WTC11 (cell line): ENCODE results near the gene CNOT6L. TPM values are rescaled to one million over a fixed set of nuclear protein-coding genes. Genes with fewer than 3 reads are reported as not detected.
"Not testable (repeated sequence)": the region's sequence is repeated elsewhere in the genome, so short reads cannot be mapped to it uniquely, and the experiment has no call there.

Experiments used
- ATAC-seq: fragments of 200-7000 bp; cut with Tn5 transposase; 2 replicates; pipeline ENCODE4 v1.10.0; 2021; ENCODE audit warnings: mild to moderate bottlenecking, moderate library complexity
- CTCF ChIA-PET: fragments of 300-600 bp; sonication (Branson Sonifier 250); formaldehyde crosslinking; loops from one replicate; lab custom pipeline; 2021; ENCODE audit warnings: antibody characterized with exemption; lab: Charles Lee
- POLR2A ChIA-PET: fragments of 350-600 bp; sonication (Branson Sonifier 250); formaldehyde crosslinking; loops from one replicate; lab custom pipeline; 2021; ENCODE audit warnings: antibody characterized with exemption; lab: Charles Lee
- DNase-seq: peaks from one replicate; pipeline ENCODE4 v3.0.0; 2021; ENCODE audit warnings: low spot score
- H3K27ac Mint-ChIP-seq: 2 replicates; pipeline ENCODE4 v1.8.0; 2021; ENCODE audit warnings: mixed read lengths
- H3K27me3 Mint-ChIP-seq: 2 replicates; pipeline ENCODE4 v1.8.0; 2021; ENCODE audit warnings: low read depth, mild to moderate bottlenecking, moderate library complexity, mixed read lengths
- H3K36me3 Mint-ChIP-seq: 2 replicates; pipeline ENCODE4 v1.8.0; 2021; ENCODE audit warnings: mixed read lengths
- H3K4me1 Mint-ChIP-seq: 2 replicates; pipeline ENCODE4 v1.8.0; 2022; ENCODE audit warnings: mixed read lengths
- H3K4me3 Mint-ChIP-seq: 2 replicates; pipeline ENCODE4 v1.8.0; 2021; ENCODE audit warnings: mild to moderate bottlenecking, moderate library complexity, mixed read lengths
- H3K9me3 Mint-ChIP-seq: 2 replicates; pipeline ENCODE4 v1.8.0; 2021; ENCODE audit warnings: mixed read lengths
- CBFB ChIP-seq: sonication (generic); formaldehyde crosslinking; IDR thresholded peaks from 2 replicates; pipeline ENCODE4 v1.8.1; 2022; ENCODE audit warnings: mild to moderate bottlenecking, low read depth, missing genetic modification reagents
- CREB1 ChIP-seq: sonication (generic); formaldehyde crosslinking; IDR thresholded peaks from 2 replicates; pipeline ENCODE4 v1.8.0; 2023; ENCODE audit warnings: mild to moderate bottlenecking, missing genetic modification reagents
- EMX1 ChIP-seq: fragments of 250-450 bp; sonication (Bioruptor Pico); IDR thresholded peaks from 2 replicates; pipeline ENCODE4 v1.8.0; 2021; ENCODE audit warnings: mild to moderate bottlenecking
- FOXK1 ChIP-seq: sonication (generic); formaldehyde crosslinking; IDR thresholded peaks from 2 replicates; pipeline ENCODE4 v1.8.0; 2022; ENCODE audit warnings: mild to moderate bottlenecking, moderate library complexity, missing genetic modification reagents
- FOXP4 ChIP-seq: sonication (generic); formaldehyde crosslinking; IDR thresholded peaks from 2 replicates; pipeline ENCODE4 v1.8.0; 2022; ENCODE audit warnings: mild to moderate bottlenecking, missing genetic modification reagents
- GTF2I ChIP-seq: fragments of 250-450 bp; sonication (Bioruptor Pico); conservative IDR thresholded peaks from 2 replicates; pipeline ENCODE4 v1.4.0; 2021; ENCODE audit warnings: mild to moderate bottlenecking
- IRF2 ChIP-seq: sonication (generic); formaldehyde crosslinking; IDR thresholded peaks from 2 replicates; pipeline ENCODE4 v1.8.0; 2022; ENCODE audit warnings: low read depth, missing genetic modification reagents, borderline replicate concordance
- JAZF1 ChIP-seq: fragments of 250-450 bp; sonication (Bioruptor Pico); IDR thresholded peaks from 2 replicates; pipeline ENCODE4 v1.9.0; 2021; ENCODE audit warnings: moderate library complexity, mild to moderate bottlenecking, inconsistent platforms
- MAX ChIP-seq: sonication (generic); formaldehyde crosslinking; IDR thresholded peaks from 2 replicates; pipeline ENCODE4 v1.8.0; 2022; ENCODE audit warnings: mild to moderate bottlenecking, missing genetic modification reagents
- NFATC4 ChIP-seq: fragments of 250-450 bp; sonication (Bioruptor Pico); IDR thresholded peaks from 2 replicates; pipeline ENCODE4 v1.9.0; 2021; ENCODE audit warnings: mild to moderate bottlenecking
- NFE2L1 ChIP-seq: sonication (generic); formaldehyde crosslinking; IDR thresholded peaks from 2 replicates; pipeline ENCODE4 v1.8.1; 2023; ENCODE audit warnings: missing genetic modification reagents
- NR1H2 ChIP-seq: sonication (generic); formaldehyde crosslinking; IDR thresholded peaks from 2 replicates; pipeline ENCODE4 v1.9.0; 2021; ENCODE audit warnings: mild to moderate bottlenecking, moderate library complexity, missing genetic modification reagents
- NR3C1 ChIP-seq: sonication (generic); formaldehyde crosslinking; conservative IDR thresholded peaks from 2 replicates; pipeline ENCODE4 v1.8.1; 2023; ENCODE audit warnings: low read depth, mild to moderate bottlenecking, missing genetic modification reagents
- OVOL2 ChIP-seq: fragments of 250-450 bp; sonication (Bioruptor Pico); IDR thresholded peaks from 2 replicates; pipeline ENCODE4 v1.9.0; 2021; ENCODE audit warnings: mild to moderate bottlenecking, borderline replicate concordance
- SMAD3 ChIP-seq: sonication (generic); formaldehyde crosslinking; IDR thresholded peaks from 2 replicates; pipeline ENCODE4 v1.8.0; 2022; ENCODE audit warnings: missing genetic modification reagents, mild to moderate bottlenecking, borderline replicate concordance
- SP1 ChIP-seq: sonication (generic); formaldehyde crosslinking; conservative IDR thresholded peaks from 2 replicates; pipeline ENCODE4 v1.8.1; 2022; ENCODE audit warnings: missing genetic modification reagents
- TCF7 ChIP-seq: sonication (generic); formaldehyde crosslinking; IDR thresholded peaks from 2 replicates; pipeline ENCODE4 v1.8.0; 2022; ENCODE audit warnings: mild to moderate bottlenecking, low read depth, missing genetic modification reagents, moderate library complexity
- ZBTB21 ChIP-seq: sonication (generic); formaldehyde crosslinking; IDR thresholded peaks from 2 replicates; pipeline ENCODE4 v1.8.1; 2023; ENCODE audit warnings: mild to moderate bottlenecking, missing genetic modification reagents, borderline replicate concordance
- ZNF121 ChIP-seq: sonication (generic); formaldehyde crosslinking; IDR thresholded peaks from 2 replicates; pipeline ENCODE4 v1.8.0; 2023; ENCODE audit warnings: missing genetic modification reagents
- ZNF232 ChIP-seq: sonication (generic); formaldehyde crosslinking; IDR thresholded peaks from 2 replicates; pipeline ENCODE4 v1.8.0; 2022; ENCODE audit warnings: mild to moderate bottlenecking, missing genetic modification reagents
- ZNF416 ChIP-seq: fragments of 250-450 bp; sonication (Bioruptor Pico); IDR thresholded peaks from 2 replicates; pipeline ENCODE4 v1.9.0; 2021; ENCODE audit warnings: mild to moderate bottlenecking, inconsistent platforms
- total RNA-seq: library from RNA; stranded (reverse); gene quantifications from 3 replicates; pipeline ENCODE4 v1.2.3, GENCODE V29; 2021
- TF ChIP-seq, protein P1 (sequence below): fragments of 250-450 bp; sonication (Bioruptor Pico); IDR thresholded peaks from 2 replicates; pipeline ENCODE4 v1.9.0; 2021; ENCODE audit warnings: mild to moderate bottlenecking
- TF ChIP-seq, protein P2 (sequence below): sonication (generic); formaldehyde crosslinking; IDR thresholded peaks from 2 replicates; pipeline ENCODE4 v1.8.1; 2022; ENCODE audit warnings: low read depth, mild to moderate bottlenecking, moderate library complexity, missing genetic modification reagents, borderline replicate concordance
- TF ChIP-seq, protein P3 (sequence below): sonication (generic); formaldehyde crosslinking; IDR thresholded peaks from 2 replicates; pipeline ENCODE4 v1.8.1; 2023; ENCODE audit warnings: mild to moderate bottlenecking, missing genetic modification reagents
- TF ChIP-seq, protein P4 (sequence below): fragments of 250-450 bp; sonication (Bioruptor Pico); IDR thresholded peaks from 2 replicates; pipeline ENCODE4 v2.1.2; 2022; ENCODE audit warnings: mild to moderate bottlenecking, moderate library complexity

CNOT6L gene
- total RNA-seq, 1 experiment from 2014 or later, result 21.6 TPM

DNA sequence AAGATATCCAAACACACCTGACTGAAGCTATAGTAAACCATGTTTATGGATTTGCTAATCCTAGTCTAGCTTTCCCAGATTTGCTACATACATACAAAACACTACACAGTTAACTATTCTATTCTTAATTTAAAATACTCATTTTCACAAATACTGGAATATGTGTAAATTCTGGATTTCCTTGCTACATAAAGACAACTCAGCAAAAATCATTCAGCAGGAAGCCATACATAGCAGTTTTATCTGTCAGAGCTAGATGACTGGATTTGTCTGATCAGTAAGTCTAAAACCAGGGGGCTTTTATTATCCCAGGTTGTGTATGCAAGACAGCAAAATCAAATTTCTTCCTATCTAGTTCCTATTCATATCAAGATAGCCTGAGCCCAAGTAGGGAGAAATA, 98.1 kb downstream of the CNOT6L start:
- ChIA-PET POLR2A (interaction anchor here (0.7 kb wide), 1 partner anchor 136 kb away, joined by 3 read pairs; no protein-coding TSS in a partner anchor), CTCF (no interaction called here)
- no peaks in the 10 kb centered on the region for H3K27me3 Mint-ChIP-seq
- DNase-seq (no peak), ATAC-seq (no peak)
- no peak overlapping the region for H3K27ac Mint-ChIP-seq
- H3K4me1 Mint-ChIP-seq, result peaks cover 20% of the 10 kb centered on the region
- no peaks in the 10 kb centered on the region for H3K9me3 Mint-ChIP-seq
- no peak overlapping the region for H3K4me3 Mint-ChIP-seq
- H3K36me3 Mint-ChIP-seq, result no peaks in the 10 kb centered on the region
- no peak for TF ChIP-seq TCF7 (CRISPR knock-in tag)
- TF ChIP-seq IRF2, result no peak
- TF ChIP-seq SMAD3 (CRISPR knock-in tag), result no peak
- no peak for TF ChIP-seq ZBTB21
- no peak for TF ChIP-seq OVOL2 (CRISPR knock-in tag)
- TF ChIP-seq, protein P1, sequence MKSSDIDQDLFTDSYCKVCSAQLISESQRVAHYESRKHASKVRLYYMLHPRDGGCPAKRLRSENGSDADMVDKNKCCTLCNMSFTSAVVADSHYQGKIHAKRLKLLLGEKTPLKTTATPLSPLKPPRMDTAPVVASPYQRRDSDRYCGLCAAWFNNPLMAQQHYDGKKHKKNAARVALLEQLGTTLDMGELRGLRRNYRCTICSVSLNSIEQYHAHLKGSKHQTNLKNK (CRISPR knock-in tag), result no peak
- TF ChIP-seq CREB1 (CRISPR knock-in tag), result no peak
- no peak for TF ChIP-seq JAZF1 (CRISPR knock-in tag)
- TF ChIP-seq CBFB (CRISPR knock-in tag), result no peak
- no peak for TF ChIP-seq MAX (CRISPR knock-in tag)
- no peak for TF ChIP-seq SP1 (CRISPR knock-in tag)
- no peak for TF ChIP-seq FOXP4 (CRISPR knock-in tag)
- TF ChIP-seq NR1H2 (CRISPR knock-in tag), result no peak
- no peak for TF ChIP-seq EMX1 (CRISPR knock-in tag)
- TF ChIP-seq ZNF416 (CRISPR knock-in tag), result no peak
- no peak for TF ChIP-seq ZNF121 (CRISPR knock-in tag)
- no peak for TF ChIP-seq ZNF232 (CRISPR knock-in tag)
- TF ChIP-seq, protein P2, sequence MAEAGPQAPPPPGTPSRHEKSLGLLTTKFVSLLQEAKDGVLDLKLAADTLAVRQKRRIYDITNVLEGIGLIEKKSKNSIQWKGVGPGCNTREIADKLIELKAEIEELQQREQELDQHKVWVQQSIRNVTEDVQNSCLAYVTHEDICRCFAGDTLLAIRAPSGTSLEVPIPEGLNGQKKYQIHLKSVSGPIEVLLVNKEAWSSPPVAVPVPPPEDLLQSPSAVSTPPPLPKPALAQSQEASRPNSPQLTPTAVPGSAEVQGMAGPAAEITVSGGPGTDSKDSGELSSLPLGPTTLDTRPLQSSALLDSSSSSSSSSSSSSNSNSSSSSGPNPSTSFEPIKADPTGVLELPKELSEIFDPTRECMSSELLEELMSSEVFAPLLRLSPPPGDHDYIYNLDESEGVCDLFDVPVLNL (CRISPR knock-in tag), result no peak
- TF ChIP-seq NFATC4, result no peak

- POLR2A ChIA-PET, DNase-seq, H3K27me3 Mint-ChIP-seq, H3K36me3 Mint-ChIP-seq, H3K9me3 Mint-ChIP-seq, H3K27ac Mint-ChIP-seq, CTCF ChIA-PET, ATAC-seq, H3K4me3 Mint-ChIP-seq: not testable (repeated sequence)
- peaks cover 26% of the 10 kb centered on the region for H3K4me1 Mint-ChIP-seq
Observed at GRCh38 chr4:77718500-77718899, 100.7 kb downstream of the CNOT6L start.

DNA sequence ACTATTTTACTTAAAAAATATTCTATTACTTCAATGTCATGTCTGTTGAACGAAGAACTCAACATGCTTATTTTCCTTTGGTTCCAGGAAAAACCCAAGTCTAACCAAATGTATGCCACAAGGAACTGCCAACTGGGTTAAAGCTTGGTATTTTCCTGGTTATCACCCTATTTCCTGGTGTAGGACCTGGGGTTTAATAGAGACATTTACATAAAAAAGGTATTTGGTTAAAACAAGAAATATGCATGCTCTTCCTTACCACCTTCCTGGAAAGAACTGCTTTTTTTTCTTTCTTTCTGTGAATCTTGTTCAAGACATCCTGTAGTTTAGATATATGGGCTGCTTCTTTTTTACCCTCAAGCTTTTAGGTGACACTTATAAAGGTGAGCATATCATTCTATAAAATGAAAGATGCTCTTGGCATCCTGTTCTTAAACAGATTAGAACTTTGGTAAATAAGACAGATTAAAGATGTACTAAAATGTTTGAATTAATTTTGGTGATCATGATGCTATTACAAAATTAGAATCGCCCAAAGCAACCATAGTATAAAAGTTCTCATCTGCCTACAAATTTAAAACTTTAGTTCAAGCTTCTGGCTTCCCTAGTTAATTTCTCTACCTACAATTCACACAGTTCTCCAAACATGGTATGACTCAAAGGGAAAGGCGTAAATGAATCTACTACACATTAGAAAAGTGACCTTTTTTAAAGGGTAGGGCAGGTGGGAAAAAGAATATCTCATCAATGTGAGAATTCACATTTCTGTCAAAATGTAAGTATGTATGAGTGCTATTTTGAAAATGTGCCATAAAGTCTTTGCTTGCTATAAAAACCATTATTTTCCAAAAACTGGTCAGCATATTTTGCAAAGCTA, 103.5 kb downstream of the CNOT6L start:
- ATAC-seq, result no peak
- Mint-ChIP-seq H3K9me3 (no peaks in the 10 kb centered on the region), H3K36me3 (no peaks in the 10 kb centered on the region), H3K4me3 (no peak overlapping the region), H3K4me1 (peaks cover 31% of the 10 kb centered on the region), H3K27ac (0 out of 2 replicates have a peak overlapping the region, but pooled peaks have one; percentile 20), H3K27me3 (no peaks in the 10 kb centered on the region)
- no peak for DNase-seq
- ChIA-PET CTCF (interaction anchor here (2.2 to 2.9 kb wide), 2 partner anchors 13 to 16 kb away, joined by 5 to 10 read pairs; no protein-coding TSS in a partner anchor), POLR2A (no interaction called here)
- TF ChIP-seq FOXK1 (CRISPR knock-in tag) (no peak), FOXP4 (CRISPR knock-in tag) (no peak), NFE2L1 (CRISPR knock-in tag) (no peak), SP1 (CRISPR knock-in tag) (no peak), GTF2I (CRISPR knock-in tag) (no peak), NR3C1 (CRISPR knock-in tag) (no peak)
- TF ChIP-seq, protein P3, sequence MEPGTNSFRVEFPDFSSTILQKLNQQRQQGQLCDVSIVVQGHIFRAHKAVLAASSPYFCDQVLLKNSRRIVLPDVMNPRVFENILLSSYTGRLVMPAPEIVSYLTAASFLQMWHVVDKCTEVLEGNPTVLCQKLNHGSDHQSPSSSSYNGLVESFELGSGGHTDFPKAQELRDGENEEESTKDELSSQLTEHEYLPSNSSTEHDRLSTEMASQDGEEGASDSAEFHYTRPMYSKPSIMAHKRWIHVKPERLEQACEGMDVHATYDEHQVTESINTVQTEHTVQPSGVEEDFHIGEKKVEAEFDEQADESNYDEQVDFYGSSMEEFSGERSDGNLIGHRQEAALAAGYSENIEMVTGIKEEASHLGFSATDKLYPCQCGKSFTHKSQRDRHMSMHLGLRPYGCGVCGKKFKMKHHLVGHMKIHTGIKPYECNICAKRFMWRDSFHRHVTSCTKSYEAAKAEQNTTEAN, result no peak
- TF ChIP-seq, protein P4, sequence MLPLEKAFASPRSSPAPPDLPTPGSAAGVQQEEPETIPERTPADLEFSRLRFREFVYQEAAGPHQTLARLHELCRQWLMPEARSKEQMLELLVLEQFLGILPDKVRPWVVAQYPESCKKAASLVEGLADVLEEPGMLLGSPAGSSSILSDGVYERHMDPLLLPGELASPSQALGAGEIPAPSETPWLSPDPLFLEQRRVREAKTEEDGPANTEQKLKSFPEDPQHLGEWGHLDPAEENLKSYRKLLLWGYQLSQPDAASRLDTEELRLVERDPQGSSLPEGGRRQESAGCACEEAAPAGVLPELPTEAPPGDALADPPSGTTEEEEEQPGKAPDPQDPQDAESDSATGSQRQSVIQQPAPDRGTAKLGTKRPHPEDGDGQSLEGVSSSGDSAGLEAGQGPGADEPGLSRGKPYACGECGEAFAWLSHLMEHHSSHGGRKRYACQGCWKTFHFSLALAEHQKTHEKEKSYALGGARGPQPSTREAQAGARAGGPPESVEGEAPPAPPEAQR (CRISPR knock-in tag), result no peak
